ENCODE results near the gene GSDMA. TPM values are rescaled to one million over a fixed set of nuclear protein-coding genes. Genes with fewer than 3 reads are reported as not detected.

GSDMA gene
- total and polyA plus RNA-seq, 9 of the 15 experiments (the other 6 are each of a cell fraction or from before 2014, with no cell fraction given) = 0.04 to 0.13 (median 0.07) TPM; not detected in 2

- TF ChIP-seq CTBP1 (IDR thresholded peaks at IDR 0.05; ENCODE audit: borderline replicate concordance) = no peak
- TF ChIP-seq SMC3 (conservative IDR thresholded peaks at IDR 0.05; ENCODE audit: insufficient read depth, low read depth, low read length) = 0 out of 2 replicates have a peak, but pooled peaks have one; percentile 6
- TF ChIP-seq YY1 (IDR thresholded peaks at IDR 0.05; ENCODE audit: borderline replicate concordance in 1 of 3, control insufficient read depth in 1 of 3, extremely low read depth in 1 of 3, insufficient read depth in 3 of 3, insufficient read length in 1 of 3, insufficient replicate concordance in 2 of 3, low read depth in 1 of 3, low read length in 2 of 3) = peak; percentile 21 to 78 (median 45)
- TF ChIP-seq MAZ (CRISPR knock-in tag; conservative IDR thresholded peaks at IDR 0.05 in 1 of 2, IDR thresholded peaks at IDR 0.05 in 1 of 2) = 0 out of 4 replicates have a peak, but pooled peaks of 1 of the 2 experiments have one; percentile 28
- TF ChIP-seq ZNF347 (CRISPR knock-in tag; IDR thresholded peaks at IDR 0.05; ENCODE audit: low read depth) = no peak
- 0 out of 2 replicates have a peak, but pooled peaks have one; percentile 15 for TF ChIP-seq POLR2AphosphoS5 (IDR thresholded peaks at IDR 0.05; ENCODE audit: control insufficient read depth, insufficient read depth, low read depth, low read length)
- TF ChIP-seq ZBTB2 (IDR thresholded peaks at IDR 0.05) = 0 out of 2 replicates have a peak, but pooled peaks have one; percentile 51
- no peak for TF ChIP-seq ZNF316 (IDR thresholded peaks at IDR 0.05)
- peak; percentile 49; the same call in 1 of the 2 replicates for TF ChIP-seq ETV1 (tag; conservative IDR thresholded peaks at IDR 0.05; ENCODE audit: low read depth)
- peak; percentile 52 for TF ChIP-seq RBFOX2 (IDR thresholded peaks at IDR 0.05; ENCODE audit: low read depth, low read length)
- peak; percentile 62 for TF ChIP-seq PHF20 (IDR thresholded peaks at IDR 0.05; ENCODE audit: partially characterized antibody)
- TF ChIP-seq, protein P1, sequence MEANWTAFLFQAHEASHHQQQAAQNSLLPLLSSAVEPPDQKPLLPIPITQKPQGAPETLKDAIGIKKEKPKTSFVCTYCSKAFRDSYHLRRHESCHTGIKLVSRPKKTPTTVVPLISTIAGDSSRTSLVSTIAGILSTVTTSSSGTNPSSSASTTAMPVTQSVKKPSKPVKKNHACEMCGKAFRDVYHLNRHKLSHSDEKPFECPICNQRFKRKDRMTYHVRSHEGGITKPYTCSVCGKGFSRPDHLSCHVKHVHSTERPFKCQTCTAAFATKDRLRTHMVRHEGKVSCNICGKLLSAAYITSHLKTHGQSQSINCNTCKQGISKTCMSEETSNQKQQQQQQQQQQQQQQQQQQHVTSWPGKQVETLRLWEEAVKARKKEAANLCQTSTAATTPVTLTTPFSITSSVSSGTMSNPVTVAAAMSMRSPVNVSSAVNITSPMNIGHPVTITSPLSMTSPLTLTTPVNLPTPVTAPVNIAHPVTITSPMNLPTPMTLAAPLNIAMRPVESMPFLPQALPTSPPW (CRISPR knock-in tag; IDR thresholded peaks at IDR 0.05) = peak; percentile 98
- TF ChIP-seq, protein P2, sequence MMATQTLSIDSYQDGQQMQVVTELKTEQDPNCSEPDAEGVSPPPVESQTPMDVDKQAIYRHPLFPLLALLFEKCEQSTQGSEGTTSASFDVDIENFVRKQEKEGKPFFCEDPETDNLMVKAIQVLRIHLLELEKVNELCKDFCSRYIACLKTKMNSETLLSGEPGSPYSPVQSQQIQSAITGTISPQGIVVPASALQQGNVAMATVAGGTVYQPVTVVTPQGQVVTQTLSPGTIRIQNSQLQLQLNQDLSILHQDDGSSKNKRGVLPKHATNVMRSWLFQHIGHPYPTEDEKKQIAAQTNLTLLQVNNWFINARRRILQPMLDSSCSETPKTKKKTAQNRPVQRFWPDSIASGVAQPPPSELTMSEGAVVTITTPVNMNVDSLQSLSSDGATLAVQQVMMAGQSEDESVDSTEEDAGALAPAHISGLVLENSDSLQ (IDR thresholded peaks at IDR 0.05) = 0 out of 2 replicates have a peak, but pooled peaks have one; percentile 30
- peak; percentile 49; the same call in 1 of the 2 replicates for TF ChIP-seq ZFX (CRISPR knock-in tag; IDR thresholded peaks at IDR 0.05)
- peak; percentile 58 for TF ChIP-seq POLR2B (IDR thresholded peaks at IDR 0.05; ENCODE audit: low read depth, partially characterized antibody)
- 0 out of 2 replicates have a peak, but pooled peaks have one; percentile 36 for TF ChIP-seq ELF4 (CRISPR knock-in tag; IDR thresholded peaks at IDR 0.05)
- TF ChIP-seq EGR1 (conservative IDR thresholded peaks at IDR 0.05) = peak; percentile 89
- TF ChIP-seq TAF1 (IDR thresholded peaks at IDR 0.05; ENCODE audit: control insufficient read depth, extremely low read depth, insufficient read depth, low read length, severe bottlenecking) = peak; percentile 44
- TF ChIP-seq, protein P3, sequence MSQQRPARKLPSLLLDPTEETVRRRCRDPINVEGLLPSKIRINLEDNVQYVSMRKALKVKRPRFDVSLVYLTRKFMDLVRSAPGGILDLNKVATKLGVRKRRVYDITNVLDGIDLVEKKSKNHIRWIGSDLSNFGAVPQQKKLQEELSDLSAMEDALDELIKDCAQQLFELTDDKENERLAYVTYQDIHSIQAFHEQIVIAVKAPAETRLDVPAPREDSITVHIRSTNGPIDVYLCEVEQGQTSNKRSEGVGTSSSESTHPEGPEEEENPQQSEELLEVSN (IDR thresholded peaks at IDR 0.05; ENCODE audit: borderline replicate concordance in 1 of 2, extremely low read depth in 1 of 2, insufficient read depth in 1 of 2, insufficient read length in 1 of 2, low read depth in 1 of 2, low read length in 1 of 2, poor library complexity in 1 of 2, severe bottlenecking in 1 of 2) = peak in 1 of 2 experiments; percentile 14
- TF ChIP-seq CREBBP (IDR thresholded peaks at IDR 0.05; ENCODE audit: low read depth, low read length) = no peak
- TF ChIP-seq CAMTA2 (CRISPR knock-in tag; conservative IDR thresholded peaks at IDR 0.05) = no peak
Measured at GRCh38 chr17:39952680-39953470, 9.9 kb upstream of the GSDMA start (continued).

Data from K562 (cell line).